ENCODE measurements around the gene ERCC1. TPM values are rescaled to one million over a fixed set of nuclear protein-coding genes. Genes with fewer than 3 reads are reported as not detected.

The ERCC1 gene
- polyA plus RNA-seq, 1 donor from 2014 or later: 69.2 TPM

DNA sequence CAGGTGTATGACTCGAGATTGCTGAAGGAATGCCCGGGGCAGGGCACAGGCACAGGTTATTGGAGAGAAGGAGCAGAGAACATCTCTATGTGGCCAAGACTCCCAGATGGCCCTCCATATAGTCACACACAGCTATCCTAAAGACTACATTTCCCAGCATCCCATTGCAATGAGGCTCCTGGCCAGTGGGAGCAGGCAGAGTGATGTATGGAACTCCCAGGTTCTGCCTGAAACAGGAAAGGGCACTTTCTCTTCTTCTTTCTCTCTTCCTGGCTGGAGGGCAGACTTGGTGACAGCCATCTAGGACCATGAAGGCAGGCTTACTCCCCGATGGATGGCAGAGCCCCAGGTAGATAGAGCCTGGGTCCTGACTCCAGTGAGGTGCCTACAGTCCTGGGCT, 32.4 kb downstream of the ERCC1 start:
- Histone ChIP-seq H3K9me3 (ENCODE audit: low read length) (no peaks in the 10 kb centered on the region), H3K27me3 (ENCODE audit: insufficient read depth, low read depth, low read length) (peaks cover 15% of the 10 kb centered on the region), H3K36me3 (ENCODE audit: insufficient read depth, low read length) (no peaks in the 10 kb centered on the region), H3K4me2 (ENCODE audit: low read length) (no peak overlapping the region), H3K4me3 (ENCODE audit: low read length) (no peak overlapping the region), H3K9me2 (ENCODE audit: insufficient read depth, low read length) (no peaks in the 10 kb centered on the region), H3F3A (ENCODE audit: insufficient read depth, low read length, poor library complexity, severe bottlenecking) (no peaks in the 10 kb centered on the region), H3K9ac (ENCODE audit: low read length) (no peak overlapping the region), H2AFZ (ENCODE audit: low read depth, low read length) (no peak overlapping the region), H3K79me2 (replicated peaks; ENCODE audit: insufficient read depth, low read length) (no peaks in the 10 kb centered on the region), H3K27ac (ENCODE audit: low read length) (no peak overlapping the region), H4K20me1 (ENCODE audit: insufficient read depth) (no peaks in the 10 kb centered on the region)
- TF ChIP-seq TAF1 (IDR thresholded peaks at IDR 0.05; ENCODE audit: low read depth): no peak
- TF ChIP-seq MXI1 (conservative IDR thresholded peaks at IDR 0.05; ENCODE audit: poor library complexity, severe bottlenecking): no peak
- no peak for TF ChIP-seq SMC3 (conservative IDR thresholded peaks at IDR 0.05; ENCODE audit: poor library complexity)
- no peak for TF ChIP-seq EP300 (conservative IDR thresholded peaks at IDR 0.05; ENCODE audit: poor library complexity, severe bottlenecking)
- no peak for TF ChIP-seq EZH2 (IDR thresholded peaks at IDR 0.05; ENCODE audit: borderline replicate concordance, insufficient read depth, low read length, poor library complexity, severe bottlenecking)
- TF ChIP-seq, protein P1, sequence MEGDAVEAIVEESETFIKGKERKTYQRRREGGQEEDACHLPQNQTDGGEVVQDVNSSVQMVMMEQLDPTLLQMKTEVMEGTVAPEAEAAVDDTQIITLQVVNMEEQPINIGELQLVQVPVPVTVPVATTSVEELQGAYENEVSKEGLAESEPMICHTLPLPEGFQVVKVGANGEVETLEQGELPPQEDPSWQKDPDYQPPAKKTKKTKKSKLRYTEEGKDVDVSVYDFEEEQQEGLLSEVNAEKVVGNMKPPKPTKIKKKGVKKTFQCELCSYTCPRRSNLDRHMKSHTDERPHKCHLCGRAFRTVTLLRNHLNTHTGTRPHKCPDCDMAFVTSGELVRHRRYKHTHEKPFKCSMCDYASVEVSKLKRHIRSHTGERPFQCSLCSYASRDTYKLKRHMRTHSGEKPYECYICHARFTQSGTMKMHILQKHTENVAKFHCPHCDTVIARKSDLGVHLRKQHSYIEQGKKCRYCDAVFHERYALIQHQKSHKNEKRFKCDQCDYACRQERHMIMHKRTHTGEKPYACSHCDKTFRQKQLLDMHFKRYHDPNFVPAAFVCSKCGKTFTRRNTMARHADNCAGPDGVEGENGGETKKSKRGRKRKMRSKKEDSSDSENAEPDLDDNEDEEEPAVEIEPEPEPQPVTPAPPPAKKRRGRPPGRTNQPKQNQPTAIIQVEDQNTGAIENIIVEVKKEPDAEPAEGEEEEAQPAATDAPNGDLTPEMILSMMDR (IDR thresholded peaks at IDR 0.05; ENCODE audit: poor library complexity, severe bottlenecking): no peak
- no peak for TF ChIP-seq POLR2AphosphoS5 (IDR thresholded peaks at IDR 0.05)
- TF ChIP-seq, protein P2, sequence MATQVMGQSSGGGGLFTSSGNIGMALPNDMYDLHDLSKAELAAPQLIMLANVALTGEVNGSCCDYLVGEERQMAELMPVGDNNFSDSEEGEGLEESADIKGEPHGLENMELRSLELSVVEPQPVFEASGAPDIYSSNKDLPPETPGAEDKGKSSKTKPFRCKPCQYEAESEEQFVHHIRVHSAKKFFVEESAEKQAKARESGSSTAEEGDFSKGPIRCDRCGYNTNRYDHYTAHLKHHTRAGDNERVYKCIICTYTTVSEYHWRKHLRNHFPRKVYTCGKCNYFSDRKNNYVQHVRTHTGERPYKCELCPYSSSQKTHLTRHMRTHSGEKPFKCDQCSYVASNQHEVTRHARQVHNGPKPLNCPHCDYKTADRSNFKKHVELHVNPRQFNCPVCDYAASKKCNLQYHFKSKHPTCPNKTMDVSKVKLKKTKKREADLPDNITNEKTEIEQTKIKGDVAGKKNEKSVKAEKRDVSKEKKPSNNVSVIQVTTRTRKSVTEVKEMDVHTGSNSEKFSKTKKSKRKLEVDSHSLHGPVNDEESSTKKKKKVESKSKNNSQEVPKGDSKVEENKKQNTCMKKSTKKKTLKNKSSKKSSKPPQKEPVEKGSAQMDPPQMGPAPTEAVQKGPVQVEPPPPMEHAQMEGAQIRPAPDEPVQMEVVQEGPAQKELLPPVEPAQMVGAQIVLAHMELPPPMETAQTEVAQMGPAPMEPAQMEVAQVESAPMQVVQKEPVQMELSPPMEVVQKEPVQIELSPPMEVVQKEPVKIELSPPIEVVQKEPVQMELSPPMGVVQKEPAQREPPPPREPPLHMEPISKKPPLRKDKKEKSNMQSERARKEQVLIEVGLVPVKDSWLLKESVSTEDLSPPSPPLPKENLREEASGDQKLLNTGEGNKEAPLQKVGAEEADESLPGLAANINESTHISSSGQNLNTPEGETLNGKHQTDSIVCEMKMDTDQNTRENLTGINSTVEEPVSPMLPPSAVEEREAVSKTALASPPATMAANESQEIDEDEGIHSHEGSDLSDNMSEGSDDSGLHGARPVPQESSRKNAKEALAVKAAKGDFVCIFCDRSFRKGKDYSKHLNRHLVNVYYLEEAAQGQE (IDR thresholded peaks at IDR 0.05; ENCODE audit: borderline replicate concordance): no peak
- no peak for TF ChIP-seq RAD21 (conservative IDR thresholded peaks at IDR 0.05)

DNA sequence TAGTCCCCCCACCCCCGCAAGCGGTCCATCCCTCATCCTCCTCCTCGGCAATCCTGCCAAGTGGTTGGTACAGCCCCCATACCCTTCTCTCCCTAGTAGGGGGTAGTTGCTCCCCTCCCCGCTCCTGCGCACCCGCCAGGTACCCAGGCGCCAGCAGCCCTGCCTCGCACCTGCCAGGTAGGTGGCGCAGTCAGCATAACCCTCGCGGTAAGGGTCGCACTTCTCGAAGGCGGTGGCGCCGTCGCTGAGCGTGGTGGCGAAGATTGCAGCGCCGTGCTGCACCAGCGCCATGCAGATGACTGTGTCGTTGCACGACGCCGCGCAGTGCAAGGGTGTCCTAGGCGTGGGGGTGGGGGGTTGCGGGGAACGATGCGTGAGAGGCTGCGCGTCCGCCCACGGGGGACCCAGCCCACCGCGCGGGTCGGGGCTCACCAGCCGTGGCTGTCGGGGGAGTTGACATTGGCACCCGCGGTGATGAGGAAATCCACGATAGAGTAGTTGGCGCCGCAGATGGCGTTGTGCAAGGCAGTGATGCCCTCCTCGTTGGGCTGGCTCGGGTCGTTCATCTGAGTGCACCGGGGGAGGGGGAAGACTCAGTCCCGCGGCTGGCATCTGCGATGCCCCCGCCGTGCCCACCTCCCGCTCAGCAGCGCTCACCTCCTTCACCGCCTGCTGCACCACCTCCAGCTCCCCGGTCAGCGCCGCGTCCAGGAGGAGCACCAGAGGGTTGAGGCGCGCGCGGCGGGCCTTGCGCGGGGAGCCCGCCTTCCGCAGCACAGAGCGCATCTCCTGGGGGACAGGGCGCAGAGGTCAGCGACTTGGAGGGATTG, 38.1 kb downstream of the ERCC1 start:
- Histone ChIP-seq H3K79me2 (replicated peaks; ENCODE audit: insufficient read depth, low read length) (no peaks in the 10 kb centered on the region), H3K4me2 (ENCODE audit: low read length) (no peak overlapping the region), H3F3A (ENCODE audit: insufficient read depth, low read length, poor library complexity, severe bottlenecking) (no peaks in the 10 kb centered on the region), H2AFZ (ENCODE audit: low read depth, low read length) (no peak overlapping the region), H3K4me3 (ENCODE audit: low read length) (peak overlapping the region; percentile 28), H3K9ac (ENCODE audit: low read length) (no peak overlapping the region), H3K9me3 (ENCODE audit: low read length) (no peaks in the 10 kb centered on the region), H3K27me3 (ENCODE audit: insufficient read depth, low read depth, low read length) (peaks cover 19% of the 10 kb centered on the region), H3K36me3 (ENCODE audit: insufficient read depth, low read length) (no peaks in the 10 kb centered on the region), H4K20me1 (ENCODE audit: insufficient read depth) (no peaks in the 10 kb centered on the region), H3K27ac (ENCODE audit: low read length) (no peak overlapping the region), H3K9me2 (ENCODE audit: insufficient read depth, low read length) (no peaks in the 10 kb centered on the region)
- TF ChIP-seq, protein P1 (IDR thresholded peaks at IDR 0.05; ENCODE audit: poor library complexity, severe bottlenecking): peak; percentile 24
- TF ChIP-seq RAD21 (conservative IDR thresholded peaks at IDR 0.05): no peak

Measured in neural cell (in vitro differentiated cells).